Heart left ventricle (tissue), 13 donors: ENCODE results near the gene HTT.

Source experiments
- CTCF ChIP-seq, 12 donors: fragments of 200-600 bp; sonication (generic) in 4 of 12; IDR thresholded peaks; one replicate each; pipeline versions ENCODE4 v1.5.0 to v1.8.0; 2018 to 2022; ENCODE audit warnings: antibody characterized with exemption in 12 of 12, mild to moderate bottlenecking in 5 of 12
- POLR2A ChIP-seq, 2 donors: fragments of 450-650 bp; IDR thresholded peaks; one replicate each; pipeline ENCODE4 v1.6.1; 2017; ENCODE audit warnings: antibody characterized with exemption in 2 of 2, mild to moderate bottlenecking in 2 of 2, moderate library complexity in 2 of 2
- donor health status: ischemic (EF 13 %, LVEDD 7.1; RV severe dilation, severe dysfunction).
- donor health status: DM: no; HTN: yes; CAD: no.
- donor health status: DM: no; HTN: no; CAD: no.
- donor health status: ischemic (EF 25% LVEDD 6.9; RV normal size, moderate dysfunction).
- donor health status: ischemic (EF 25% LVEDD 5.7; RV mildly dilated, moderate dysfunction).
- donor health status: ischemic (EF 35%, LVEDD 5.7; RV mildly dilated, moderate dysfunction).
- donor health status: nonischemic (EF 11% LVEDD 7.7; RV severe dilation, severe dysfunction).
- donor health status: DM: yes; HTN: yes; CAD: no.
- donor health status: PGD.
- donor health status: ischemic (EF 29% LVEDD 5.4; RV normal size, mild dysfunction).
- donor health status: nonischemic (EF 23%, LVEDD 6.1; RV moderate dilation, normal function).

GRCh38 chr4:3231471-3231870 lies 157.0 kb downstream of the HTT start:
- TF ChIP-seq POLR2A (IDR thresholded peaks at IDR 0.05), result no peak
- TF ChIP-seq CTCF (IDR thresholded peaks at IDR 0.05), result no peak
